HG02884 (cell line): ENCODE results near the gene ADRM1.

Experiments
- ATAC-seq: cut with Tn5 transposase; IDR thresholded peaks from one replicate; pipeline ENCODE4 v1.9.1; 2021; ENCODE audit warnings: mild to moderate bottlenecking, moderate library complexity; ENCODE audit not compliant: unreplicated experiment

ADRM1 gene

DNA sequence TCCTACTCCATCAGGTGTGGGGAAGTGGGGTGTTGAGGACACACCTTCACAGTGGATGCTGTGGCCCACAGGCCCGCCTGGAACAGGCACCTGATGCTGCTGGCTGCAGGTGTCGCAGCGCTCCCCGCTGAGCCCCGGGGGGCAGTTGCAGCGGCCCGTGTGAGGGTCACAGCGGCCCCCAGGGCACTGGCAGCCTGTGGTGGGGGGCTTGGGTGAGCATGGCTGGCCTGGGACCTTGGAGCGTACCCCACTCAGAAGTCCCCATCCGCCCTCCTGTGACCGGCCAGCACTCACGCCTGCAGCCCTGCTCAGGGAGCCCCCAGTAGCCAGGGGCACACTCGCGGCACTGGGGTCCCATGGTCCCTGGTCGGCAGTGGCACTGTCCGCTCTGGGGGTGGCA is 19.2 kb downstream of the ADRM1 start:
- ATAC-seq, result no peak

DNA sequence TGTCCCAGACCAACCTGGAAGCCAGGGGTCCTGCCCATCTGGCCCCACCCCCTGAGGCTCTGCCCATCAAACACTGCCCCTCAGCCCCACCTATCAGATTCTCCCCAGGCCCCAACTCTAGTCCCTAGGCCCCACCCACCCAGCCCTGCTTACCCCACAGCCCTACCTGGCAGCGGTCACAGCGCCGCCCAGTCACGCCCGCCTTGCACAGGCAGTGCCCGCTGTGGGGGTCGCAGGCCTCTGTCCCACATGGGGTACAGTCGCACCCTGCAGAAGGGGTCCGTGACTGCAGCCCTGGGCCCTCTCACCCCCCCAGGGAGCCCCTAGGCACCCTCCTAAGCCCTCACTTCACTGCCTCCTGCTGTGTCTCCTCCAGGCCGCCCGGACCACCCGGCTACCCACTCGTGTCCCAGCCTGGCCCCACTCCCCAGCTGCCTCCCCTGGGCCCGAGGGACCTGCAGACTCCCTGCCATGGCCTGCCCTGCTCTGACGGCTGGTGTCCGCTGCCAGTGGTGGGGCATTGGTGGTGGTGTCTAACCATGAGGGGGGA is 19.8 kb downstream of the ADRM1 start:
- no peak for ATAC-seq

DNA sequence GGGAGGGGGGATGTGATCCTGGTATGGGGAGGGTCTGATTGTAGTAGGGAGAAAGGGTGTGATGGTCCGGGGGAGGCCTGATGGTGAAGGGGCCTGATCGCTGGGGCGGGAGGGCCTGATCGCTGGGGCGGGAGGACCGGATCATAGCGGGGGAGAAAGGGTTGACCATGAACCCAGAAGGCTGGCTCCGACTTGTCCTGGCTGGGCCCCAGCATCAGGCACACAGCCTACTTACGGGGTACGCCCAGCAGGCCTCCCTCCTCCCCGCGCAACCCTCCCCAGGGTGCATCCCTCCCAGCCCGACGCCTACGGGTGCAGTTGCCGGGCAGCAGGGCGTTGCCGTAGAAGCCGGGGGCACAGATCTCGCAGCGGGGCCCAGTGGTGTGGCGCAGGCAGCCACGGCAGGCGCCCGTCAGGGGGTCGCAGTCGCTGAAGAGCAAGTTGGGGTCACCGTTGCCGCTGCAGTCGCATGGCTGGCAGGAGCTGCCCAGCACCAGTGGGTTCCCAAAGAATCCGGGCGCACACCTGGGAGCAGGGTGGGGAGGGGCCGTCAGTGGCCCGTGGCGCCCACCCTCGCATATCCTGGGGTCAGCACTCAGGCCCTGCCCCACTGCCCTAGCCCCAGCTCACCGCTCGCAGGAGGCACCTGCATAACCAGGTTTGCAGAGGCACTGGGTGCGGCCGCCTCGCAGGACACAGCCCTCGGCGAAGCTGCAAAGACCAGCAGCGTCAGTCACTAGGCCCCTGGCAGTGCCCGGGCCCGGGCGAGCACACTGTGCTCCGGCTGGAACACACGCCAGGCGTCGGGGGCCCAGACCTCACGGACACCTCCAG is 20.6 kb downstream of the ADRM1 start:
- no peak for ATAC-seq

DNA sequence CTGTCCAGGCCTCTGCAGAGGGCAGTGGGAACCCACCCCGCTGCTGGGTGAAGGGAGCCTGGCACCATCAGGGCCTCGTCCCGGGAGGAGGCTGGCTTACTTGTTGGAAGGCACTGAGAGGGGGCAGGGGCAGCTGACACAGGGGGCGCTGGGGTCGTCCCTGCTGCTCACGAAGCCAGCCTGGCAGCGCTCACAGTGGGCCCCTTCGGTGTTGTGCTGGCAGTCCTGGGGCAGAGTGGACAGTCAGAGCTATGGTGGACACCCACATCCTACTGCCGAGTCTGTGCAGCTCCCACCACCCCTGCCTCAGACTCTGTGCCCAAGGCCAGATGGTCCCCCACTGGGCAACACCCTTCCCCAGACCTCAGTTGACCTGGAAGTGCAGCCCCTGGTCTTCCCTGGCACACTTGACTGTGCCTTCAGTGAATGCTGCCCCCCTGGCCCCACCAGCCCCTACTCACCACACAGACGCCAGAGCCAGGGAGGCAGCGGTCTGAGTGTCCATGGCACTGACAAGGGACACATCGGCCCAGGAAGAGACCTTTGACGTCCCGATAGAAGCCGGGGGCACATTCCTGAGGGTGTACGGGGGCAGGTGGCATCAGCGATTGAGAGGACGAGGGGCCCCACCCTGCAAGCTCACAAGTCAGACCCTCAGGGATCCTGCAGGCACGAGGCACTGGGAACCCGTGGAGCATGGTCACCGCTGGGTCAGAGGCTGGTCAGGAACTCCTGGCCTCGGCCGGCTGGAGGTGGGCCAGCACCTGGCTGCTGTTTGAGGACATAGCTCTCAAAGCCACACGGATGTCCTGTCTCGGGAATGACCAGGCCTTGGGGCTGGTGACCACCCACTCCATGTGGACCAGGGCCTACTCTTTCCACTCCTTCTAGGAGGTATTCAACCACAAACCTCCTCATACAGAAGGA is 21.4 kb downstream of the ADRM1 start:
- no peak for ATAC-seq

DNA sequence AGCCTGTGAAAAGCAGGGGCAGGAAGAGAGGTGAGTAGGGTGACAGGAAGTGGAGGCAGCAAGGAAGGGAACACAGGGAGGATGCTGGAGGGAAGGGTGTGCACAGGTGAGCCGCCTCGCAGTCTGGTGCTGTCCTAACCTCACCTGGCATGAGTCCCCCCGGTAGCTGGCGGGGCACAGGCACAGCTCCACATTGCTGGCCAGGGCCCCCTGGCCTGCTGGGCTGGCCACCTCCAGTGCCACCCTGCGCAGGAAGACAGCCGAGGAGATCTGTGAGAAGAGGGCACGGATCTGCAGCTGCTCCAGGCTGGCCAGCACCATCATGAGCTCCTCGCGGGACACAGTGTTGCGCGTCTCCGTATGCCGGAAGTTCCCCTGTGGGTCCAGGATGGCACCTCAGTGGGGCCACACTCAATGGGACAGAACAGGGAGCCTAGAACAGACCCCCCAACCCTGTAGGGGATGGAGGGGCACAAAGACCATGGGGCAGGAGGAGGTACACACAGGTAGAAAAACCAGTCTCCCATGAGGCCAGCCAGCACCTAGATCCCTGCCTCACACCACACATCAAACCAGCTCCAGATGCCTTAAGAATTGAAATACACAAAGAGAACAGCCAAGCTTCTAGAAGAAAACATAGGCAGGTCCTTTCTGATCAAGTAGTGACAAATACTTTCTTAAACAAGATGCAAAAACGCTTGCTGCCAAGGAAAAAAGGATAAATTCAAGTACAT is 22.5 kb downstream of the ADRM1 start:
- no peak for ATAC-seq

DNA sequence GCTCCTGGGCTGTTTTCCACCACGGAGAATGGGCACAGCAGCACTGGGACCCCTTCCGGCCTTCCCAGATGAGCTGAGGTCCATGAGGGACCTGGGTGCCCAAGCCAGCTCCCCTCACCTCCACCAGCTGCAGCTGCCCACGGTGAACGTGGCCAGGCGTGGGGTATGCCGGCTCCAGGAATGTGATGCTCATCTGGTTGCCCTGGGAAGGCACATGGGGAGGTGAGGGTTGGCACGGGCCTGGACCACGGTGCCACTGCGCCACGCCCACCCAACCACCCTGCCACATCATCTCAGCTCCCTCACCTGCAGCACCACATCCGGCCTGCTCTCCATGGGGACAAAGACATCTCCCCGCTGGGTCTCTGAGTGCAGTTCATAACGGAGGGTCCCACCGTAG is 23.8 kb downstream of the ADRM1 start:
- ATAC-seq, result no peak

DNA sequence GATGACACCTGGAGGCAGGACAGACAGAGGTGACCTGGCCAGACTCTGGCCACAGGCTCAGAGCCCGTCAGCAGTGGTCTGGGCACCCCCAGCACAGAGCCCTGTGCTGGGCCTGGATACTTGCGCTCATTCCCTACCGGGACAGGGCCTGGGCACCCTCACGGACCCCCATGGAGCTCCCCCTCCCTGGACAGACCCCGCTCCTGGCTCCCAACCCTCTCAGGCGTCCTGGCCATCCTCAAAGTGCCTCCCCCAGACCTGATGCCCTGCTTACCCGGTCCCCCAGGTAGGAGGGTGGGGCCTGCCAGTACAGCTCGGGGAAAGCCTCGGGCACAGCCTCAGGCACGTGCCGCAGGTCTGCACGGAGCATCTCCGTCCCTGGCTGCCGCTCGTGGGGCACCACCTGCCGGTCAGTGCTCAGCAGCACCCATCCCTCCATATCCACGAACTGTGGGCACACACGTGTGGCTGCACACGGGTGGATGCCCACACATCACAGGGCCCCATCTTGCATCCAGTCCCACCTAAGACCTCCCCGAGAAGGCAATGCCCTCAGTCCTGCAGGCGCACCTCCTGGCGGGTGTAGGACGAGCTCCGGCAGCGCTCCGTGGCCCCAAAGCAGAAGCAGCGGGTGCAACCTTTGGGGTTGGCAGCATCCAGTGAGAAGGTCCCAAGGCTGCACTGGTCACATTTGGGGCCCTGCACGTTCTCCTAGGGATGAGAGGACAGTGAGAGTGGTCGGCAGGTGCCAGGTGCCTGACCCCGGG is 24.3 kb downstream of the ADRM1 start:
- no peak for ATAC-seq

DNA sequence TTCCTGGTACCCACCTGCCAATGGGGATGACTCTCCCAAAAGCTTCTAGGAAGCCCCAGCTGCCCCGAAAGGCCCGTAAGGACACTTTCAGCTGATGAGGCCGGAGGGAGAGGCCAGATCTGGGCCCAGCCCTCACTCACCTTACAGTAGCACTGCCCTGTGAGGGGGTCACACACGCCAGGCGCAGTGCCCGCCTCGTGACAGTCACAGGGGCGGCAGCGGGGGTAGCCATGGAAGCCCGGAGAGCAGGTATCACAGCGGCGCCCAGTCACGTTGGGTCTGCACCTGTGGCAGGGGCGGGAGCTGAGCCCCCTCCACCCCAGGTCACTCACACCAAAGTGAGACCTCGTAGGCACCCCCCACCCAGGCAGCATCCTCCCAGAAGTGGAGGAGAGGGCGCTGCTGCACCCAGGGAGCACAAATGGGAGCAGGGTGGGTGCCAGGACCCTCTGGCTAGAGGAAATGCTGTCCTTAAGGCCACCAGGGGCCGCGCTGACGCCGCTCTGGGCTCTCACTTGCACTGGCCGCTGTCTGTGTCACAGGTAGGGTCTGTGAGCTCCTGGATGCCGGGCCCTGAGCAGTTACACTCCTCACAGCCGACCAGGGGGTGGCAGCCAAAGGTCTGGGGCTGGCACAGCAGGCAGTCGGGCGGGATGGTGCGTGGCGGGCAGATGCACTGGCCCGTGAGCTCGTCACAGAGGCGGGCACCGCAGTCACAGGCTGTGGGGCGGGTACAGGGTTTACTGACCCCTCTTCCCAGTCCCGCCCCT is 25.1 kb downstream of the ADRM1 start:
- no peak for ATAC-seq

DNA sequence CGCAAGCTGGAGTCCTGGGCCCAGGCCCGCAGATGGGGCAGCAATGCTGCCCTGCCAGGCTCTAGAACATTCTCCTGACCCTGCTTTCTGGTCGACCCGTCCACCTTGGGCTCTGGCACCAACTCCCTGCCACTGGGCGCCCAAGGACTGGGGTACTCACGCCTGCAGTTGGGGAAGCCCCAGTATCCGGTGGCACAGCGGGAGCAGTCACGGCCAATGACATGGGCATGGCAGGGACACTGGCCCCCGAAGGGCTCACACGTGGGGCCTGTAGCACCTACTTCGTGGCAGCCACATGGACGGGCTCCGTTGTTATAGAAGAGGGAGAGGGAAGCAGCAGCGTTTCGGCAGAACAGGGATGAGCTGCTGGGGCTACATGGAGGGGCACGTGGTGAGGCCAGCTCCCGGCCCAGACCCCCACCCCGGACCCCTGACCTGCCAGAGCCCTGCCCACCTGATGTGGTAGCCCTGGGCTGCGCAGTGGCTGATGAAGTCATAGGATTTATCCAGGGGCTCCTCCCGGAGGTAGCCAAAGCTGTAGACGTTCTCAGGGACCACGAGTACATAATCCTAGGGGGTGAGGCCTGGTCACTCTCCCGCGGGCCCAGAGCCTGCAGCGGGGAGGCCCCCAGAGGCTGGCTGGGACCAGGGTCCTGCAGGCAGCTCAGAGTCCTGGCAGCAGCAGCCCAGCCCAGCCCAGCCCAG is 26.0 kb downstream of the ADRM1 start:
- no peak for ATAC-seq

DNA sequence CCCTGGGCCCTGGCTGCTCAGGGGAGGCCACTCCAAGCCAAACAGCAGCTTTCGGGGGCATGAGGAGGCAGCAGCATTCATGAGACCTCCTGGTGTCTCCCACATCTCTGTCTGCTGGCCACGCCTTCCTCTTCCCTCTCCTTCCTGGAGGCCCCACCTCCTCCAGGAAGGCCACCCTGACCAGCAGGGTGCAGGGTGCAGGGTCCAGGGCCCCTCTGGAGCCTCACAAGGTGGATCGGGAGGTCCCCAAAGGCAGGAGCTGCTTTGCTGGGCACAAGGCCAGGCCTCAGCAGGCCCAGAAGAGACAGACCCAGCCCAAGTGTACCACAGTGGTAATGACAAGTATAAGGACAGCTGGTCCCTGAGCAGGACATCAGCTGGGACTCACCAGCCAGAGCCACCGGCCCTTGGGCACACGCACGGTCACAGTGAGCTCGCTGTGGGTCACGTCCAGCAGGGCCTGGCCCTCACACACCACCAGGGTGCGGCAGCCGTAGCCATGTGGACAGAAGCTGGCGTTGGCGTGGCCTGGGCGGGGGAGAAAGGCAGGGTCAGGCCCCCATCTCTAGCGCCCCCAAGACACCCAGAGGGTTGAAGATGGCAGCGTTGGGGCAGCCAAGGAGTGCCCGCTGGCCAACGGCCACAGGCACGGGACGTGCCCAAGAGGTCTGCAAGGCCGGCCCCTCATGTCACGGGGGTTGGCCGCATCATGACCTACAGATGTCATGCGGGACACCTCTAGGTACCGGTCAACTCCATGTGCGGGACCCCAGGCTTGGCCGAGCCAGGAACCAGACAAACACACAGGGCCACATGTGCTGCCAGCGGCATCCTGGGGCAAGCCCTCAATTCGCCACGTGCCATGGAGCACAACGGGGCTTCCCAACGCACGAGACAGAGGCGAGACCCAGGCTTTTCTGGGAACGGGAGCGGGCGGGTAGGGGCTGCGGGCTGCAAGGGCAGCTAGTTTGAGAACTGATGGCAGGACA is 26.9 kb downstream of the ADRM1 start:
- no peak for ATAC-seq

DNA sequence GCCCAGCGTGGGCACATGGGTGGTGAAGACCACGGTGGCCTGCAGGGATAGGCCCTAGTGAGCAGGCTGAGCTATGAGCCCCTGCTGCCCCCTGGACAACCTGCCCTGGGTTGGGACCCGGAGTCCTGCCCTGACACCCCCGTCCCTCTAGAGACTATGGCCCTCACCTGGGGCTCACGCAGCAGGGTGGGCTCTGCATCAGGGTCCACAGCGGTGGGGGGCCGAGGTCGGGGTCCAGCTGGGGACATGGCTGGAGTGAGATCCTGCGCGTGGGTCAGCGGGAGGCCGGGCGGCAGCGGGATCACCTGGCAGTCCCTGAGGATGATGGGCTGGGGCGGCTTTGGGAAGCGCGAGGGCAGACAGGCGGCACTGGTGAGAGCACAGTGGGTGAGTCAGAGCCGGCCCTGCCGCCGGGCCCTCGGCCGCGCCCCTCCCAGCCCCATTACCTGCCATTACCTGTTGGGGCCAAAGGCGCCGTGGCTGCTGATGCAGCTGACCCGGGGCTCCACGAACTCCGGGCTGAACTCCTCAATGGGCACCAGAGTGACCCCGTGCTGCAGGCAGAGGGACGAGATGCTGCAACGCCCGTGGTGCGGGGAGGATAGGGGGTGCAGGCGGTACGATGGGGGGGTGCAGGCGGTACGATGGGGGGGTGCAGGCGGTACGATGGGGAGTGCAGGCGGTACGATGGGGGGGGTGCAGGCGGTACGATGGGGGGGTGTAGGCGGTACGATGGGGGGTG is 27.9 kb downstream of the ADRM1 start:
- no peak for ATAC-seq

DNA sequence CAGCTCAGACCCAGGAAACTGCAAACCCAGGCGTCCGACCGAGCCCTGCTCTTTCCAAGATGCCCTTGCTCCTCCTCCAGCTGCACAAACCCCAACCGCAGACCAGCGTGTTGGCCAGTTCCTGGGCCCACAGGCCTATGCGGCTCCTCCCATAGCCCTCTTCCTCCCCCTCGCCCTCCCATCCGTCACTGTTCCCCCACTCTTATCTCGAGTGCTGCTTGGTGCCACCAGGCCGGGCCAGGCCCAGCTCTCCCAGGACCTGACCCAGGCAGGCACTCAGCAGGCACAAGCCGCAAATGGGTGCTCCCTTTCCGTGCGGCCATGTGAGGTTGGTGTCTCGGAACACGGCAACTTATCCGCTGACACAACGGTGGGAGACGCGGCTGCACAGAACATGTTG is 28.6 kb downstream of the ADRM1 start:
- ATAC-seq, result no peak

DNA sequence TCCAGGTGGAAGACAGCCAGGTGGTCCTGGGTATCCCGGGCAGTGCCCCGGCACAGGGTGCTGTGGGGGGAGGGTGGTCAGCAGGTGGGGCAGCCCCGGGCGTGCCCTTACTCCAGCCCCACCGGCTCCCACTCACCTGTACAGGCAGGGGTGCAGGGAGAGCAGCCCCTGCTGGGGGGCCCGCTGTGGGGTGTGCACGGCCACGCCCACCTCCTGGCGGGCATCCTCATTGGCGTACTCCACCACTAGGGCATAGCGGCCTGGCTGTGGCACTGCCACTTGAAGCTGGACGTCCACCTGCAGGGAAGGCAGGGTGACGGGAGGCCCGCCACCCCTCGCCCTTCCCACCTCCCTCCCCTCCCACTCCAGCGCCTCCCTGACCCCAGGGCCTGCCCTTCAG is 29.6 kb downstream of the ADRM1 start:
- no peak for ATAC-seq

DNA sequence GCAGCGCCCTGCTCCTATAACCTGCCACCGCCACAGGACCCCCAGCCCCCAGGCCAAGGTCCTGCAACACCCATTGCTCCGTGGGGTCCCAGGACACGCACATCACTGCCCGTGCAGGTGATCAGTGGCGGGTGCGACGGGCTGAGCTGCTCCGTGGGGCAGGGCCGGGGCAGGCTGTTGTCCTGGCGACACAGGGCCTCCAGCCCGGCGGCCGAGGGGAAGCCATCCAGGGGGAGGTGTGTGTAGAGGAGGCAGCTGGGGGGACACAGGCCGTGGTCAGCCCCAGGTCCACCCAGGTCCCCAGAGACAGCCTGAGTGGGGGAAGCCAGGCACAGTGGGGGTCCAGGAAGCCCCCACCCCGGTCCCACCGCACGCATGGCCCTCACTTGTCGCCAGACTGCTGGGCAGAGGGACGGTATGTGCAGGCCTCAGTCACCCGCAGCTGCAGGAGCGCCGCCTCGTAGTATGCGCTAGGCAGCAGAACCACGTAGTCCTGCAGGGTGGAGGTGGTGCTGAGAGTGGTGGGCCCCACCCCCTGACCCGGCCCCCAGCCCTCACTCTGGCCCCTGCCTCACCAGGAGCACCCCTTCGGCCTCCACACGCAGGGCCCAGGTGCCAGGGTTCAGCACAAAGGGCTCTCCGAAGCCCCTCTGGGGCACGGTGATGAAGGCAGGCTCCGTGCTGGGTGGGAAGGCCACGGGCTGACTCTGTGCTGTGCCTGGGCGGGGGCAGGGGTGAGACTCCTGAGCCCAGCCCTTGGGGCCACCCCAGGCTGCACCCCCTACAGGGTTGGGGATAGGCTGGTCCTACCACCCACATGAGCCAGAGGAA is 30.4 kb downstream of the ADRM1 start:
- no peak for ATAC-seq

DNA sequence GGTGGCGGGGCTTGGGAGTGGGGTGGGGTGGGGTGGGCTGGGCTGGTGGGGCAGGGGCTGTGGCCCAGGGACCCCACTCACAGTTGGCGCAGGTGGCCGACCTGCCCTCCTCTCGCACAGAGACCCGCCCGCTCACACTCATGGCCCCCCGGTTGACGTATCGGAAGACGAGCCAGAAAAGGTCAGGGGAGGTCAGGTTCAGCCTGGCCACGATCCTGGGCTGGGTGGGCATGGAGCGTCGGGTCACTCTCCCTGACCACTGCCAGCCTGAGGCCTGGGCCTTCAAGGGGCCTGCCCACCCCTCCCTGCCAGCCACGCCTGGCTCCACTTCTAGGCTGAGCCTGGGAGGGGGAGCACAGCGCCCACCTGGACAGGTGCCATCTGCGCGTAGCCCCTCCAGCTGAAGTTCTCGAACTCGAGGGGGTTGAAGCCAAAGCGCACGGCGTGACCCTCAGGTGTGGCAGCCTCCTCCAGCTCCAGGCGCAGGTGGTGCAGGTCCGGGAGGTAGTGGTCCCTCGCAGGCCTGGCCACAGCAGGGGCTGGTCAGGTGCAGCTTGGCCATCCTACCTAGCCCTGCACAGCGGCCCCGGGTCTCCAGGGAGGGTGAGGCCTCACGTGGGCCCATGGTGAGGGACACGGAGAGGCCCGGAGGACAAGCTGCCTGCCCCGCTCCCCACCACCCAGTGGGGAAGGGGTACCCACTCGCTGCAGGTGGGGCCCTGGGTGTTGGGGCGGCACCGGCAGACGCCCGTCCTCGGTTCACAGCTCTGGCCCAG is 31.2 kb downstream of the ADRM1 start:
- no peak for ATAC-seq
